ENCODE data around the gene ZNF488.

ZNF488 gene

DNA sequence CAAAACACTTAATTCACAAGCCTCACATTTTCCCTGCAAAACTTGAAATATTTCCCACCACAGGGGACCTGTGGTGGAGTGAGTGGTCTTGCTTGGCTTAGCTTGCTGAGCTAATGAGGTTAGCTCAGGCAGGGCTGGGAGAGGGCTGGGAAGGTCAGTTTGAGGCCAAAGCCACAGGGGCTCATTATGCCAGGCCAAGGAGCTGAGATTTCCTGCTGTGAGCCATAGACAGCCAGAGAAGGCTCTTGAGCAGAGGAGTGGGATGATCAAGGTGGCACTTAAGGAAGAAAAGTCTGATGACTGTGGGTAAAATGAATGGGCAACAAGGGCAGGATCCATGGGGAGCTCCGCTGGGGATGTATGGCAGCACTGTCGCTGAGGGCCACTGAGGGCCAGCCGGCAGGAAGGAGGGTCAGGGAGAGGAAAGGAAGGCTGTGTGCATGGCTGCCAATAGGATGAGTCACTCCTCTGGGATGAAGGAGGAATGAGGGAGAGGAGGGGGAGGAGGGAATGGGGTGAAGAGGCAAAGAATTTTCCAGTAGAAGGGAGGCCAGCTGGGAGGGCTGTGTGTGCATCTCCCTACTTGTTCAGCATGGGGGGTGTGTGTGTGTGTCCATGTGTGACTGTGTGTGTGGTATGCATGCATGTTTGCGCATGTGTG is 18.7 kb upstream of the ZNF488 start:
- TF ChIP-seq, protein P1, sequence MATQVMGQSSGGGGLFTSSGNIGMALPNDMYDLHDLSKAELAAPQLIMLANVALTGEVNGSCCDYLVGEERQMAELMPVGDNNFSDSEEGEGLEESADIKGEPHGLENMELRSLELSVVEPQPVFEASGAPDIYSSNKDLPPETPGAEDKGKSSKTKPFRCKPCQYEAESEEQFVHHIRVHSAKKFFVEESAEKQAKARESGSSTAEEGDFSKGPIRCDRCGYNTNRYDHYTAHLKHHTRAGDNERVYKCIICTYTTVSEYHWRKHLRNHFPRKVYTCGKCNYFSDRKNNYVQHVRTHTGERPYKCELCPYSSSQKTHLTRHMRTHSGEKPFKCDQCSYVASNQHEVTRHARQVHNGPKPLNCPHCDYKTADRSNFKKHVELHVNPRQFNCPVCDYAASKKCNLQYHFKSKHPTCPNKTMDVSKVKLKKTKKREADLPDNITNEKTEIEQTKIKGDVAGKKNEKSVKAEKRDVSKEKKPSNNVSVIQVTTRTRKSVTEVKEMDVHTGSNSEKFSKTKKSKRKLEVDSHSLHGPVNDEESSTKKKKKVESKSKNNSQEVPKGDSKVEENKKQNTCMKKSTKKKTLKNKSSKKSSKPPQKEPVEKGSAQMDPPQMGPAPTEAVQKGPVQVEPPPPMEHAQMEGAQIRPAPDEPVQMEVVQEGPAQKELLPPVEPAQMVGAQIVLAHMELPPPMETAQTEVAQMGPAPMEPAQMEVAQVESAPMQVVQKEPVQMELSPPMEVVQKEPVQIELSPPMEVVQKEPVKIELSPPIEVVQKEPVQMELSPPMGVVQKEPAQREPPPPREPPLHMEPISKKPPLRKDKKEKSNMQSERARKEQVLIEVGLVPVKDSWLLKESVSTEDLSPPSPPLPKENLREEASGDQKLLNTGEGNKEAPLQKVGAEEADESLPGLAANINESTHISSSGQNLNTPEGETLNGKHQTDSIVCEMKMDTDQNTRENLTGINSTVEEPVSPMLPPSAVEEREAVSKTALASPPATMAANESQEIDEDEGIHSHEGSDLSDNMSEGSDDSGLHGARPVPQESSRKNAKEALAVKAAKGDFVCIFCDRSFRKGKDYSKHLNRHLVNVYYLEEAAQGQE (IDR thresholded peaks at IDR 0.05; ENCODE audit: insufficient read depth in 1 of 2, low read depth in 2 of 2, low read length in 2 of 2) = no peak
- TF ChIP-seq SIN3A (IDR thresholded peaks at IDR 0.05; ENCODE audit: borderline replicate concordance, insufficient read depth, low read length) = no peak
- TF ChIP-seq FOXP2 (optimal IDR thresholded peaks at IDR 0.05; ENCODE audit: borderline replicate concordance, extremely low read depth, extremely low read length, insufficient read depth) = no peak
- no peak for TF ChIP-seq POLR2AphosphoS5 (IDR thresholded peaks at IDR 0.05; ENCODE audit: low read depth, low read length)
- no peak for TF ChIP-seq TAF1 (IDR thresholded peaks at IDR 0.05; ENCODE audit: borderline replicate concordance, insufficient read depth, low read length)

DNA sequence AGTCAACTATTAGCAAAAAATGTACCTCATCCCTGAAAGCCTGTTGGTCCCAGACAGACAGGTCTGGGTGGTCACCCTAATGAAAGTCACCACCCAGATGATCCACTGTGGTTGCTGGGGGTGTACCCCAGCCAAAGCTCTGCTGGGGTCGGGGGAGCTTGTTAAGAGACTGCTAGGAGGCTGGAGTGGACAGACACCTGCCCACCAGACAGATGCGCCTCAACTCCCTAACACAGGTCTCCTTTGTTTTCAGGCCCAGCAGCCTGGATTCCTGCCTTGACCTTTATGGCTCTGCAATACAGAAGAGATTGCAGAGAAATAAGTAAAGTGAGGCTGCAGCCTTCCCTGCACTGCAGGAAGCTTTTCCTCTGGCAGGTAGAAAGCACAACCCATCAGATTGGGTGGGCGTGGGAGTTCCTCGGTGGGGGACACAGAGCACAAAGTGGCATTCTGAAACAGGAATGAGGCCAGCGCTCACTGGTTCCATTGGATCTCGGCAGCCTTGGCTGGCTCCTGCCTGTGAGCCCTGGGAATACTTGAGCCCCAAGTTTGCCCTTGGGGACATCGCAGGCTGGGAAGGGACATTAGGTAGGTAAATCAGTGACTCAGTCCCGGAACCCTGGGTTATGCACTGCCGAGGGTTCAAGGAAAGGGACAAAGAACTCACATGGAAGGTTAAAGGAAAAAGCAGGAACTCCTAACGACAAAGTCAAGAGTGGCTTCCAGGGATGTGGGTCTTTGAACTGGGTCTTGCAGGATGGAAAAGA is 18.0 kb upstream of the ZNF488 start:
- TF ChIP-seq FOXP2 (optimal IDR thresholded peaks at IDR 0.05; ENCODE audit: borderline replicate concordance, extremely low read depth, extremely low read length, insufficient read depth) (no peak), SIN3A (IDR thresholded peaks at IDR 0.05; ENCODE audit: borderline replicate concordance, insufficient read depth, low read length) (no peak), POLR2AphosphoS5 (IDR thresholded peaks at IDR 0.05; ENCODE audit: low read depth, low read length) (no peak), TAF1 (IDR thresholded peaks at IDR 0.05; ENCODE audit: borderline replicate concordance, insufficient read depth, low read length) (no peak)
- TF ChIP-seq, protein P1 (IDR thresholded peaks at IDR 0.05; ENCODE audit: insufficient read depth in 1 of 2, low read depth in 2 of 2, low read length in 2 of 2) = no peak

DNA sequence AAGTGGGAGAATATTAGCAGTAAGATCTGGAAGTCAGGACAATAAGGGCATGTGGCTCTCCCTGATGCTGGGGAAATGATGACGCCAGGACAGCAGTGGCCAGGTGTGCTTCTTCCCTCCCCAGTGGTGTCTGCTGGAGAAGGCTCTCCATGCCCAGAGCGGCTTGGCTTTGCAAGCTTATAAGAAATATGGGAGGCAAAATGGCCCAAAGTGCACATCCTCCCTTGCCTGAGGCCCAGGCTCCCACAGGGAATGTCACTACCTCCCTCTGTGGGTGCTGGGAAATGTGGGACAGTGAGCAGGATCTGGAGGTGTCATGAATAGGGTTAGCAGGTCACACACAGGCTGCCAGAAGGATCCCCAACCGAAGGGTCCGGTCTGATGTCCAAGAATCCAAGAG is 17.1 kb upstream of the ZNF488 start:
- TF ChIP-seq FOXP2 (optimal IDR thresholded peaks at IDR 0.05; ENCODE audit: borderline replicate concordance, extremely low read depth, extremely low read length, insufficient read depth) (no peak), TAF1 (IDR thresholded peaks at IDR 0.05; ENCODE audit: borderline replicate concordance, insufficient read depth, low read length) (no peak), SIN3A (IDR thresholded peaks at IDR 0.05; ENCODE audit: borderline replicate concordance, insufficient read depth, low read length) (no peak), POLR2AphosphoS5 (IDR thresholded peaks at IDR 0.05; ENCODE audit: low read depth, low read length) (no peak)
- TF ChIP-seq, protein P1 (IDR thresholded peaks at IDR 0.05; ENCODE audit: insufficient read depth in 1 of 2, low read depth in 2 of 2, low read length in 2 of 2) = no peak

DNA sequence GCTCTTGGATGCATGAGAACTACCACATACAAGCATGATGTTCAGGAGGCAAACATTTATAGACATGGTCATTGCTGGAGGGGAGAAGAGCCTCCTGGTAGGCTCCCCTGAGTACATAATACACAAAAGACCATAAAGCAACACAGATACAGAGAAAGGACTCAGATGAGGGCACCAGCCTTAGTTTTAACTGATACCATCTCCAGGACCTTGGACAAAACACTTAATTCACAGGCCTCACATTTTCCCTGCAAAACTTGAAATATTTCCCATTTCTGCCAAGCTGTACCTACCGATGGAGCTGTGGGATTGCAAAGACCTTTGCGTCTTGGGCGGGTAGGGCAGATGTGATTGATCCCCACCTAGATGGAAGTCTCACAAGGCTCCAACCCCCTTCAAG is 16.7 kb upstream of the ZNF488 start:
- TF ChIP-seq, protein P1 (IDR thresholded peaks at IDR 0.05; ENCODE audit: insufficient read depth in 1 of 2, low read depth in 2 of 2, low read length in 2 of 2) = no peak
- TF ChIP-seq SIN3A (IDR thresholded peaks at IDR 0.05; ENCODE audit: borderline replicate concordance, insufficient read depth, low read length) = no peak
- TF ChIP-seq TAF1 (IDR thresholded peaks at IDR 0.05; ENCODE audit: borderline replicate concordance, insufficient read depth, low read length) = no peak
